Vagina (tissue), 2 donors: ENCODE measurements around the gene AUP1.

Experiments used
- POLR2A ChIP-seq, 2 donors: fragments of 450-650 bp; IDR thresholded peaks; one replicate each; pipeline ENCODE4 v1.6.1; 2017; ENCODE audit warnings: antibody characterized with exemption in 2 of 2, mild to moderate bottlenecking in 2 of 2, moderate library complexity in 2 of 2
- TF ChIP-seq, protein P1 (sequence below), 3 experiments: fragments of 450-650 bp in 2 of 3; fragments of 200-600 bp in 1 of 3; sonication (generic) in 1 of 3; IDR thresholded peaks; one replicate each; pipeline ENCODE4 v1.5.1; 2017 to 2019; ENCODE audit warnings: antibody characterized with exemption in 3 of 3, mild to moderate bottlenecking in 2 of 3, moderate library complexity in 2 of 3

DNA sequence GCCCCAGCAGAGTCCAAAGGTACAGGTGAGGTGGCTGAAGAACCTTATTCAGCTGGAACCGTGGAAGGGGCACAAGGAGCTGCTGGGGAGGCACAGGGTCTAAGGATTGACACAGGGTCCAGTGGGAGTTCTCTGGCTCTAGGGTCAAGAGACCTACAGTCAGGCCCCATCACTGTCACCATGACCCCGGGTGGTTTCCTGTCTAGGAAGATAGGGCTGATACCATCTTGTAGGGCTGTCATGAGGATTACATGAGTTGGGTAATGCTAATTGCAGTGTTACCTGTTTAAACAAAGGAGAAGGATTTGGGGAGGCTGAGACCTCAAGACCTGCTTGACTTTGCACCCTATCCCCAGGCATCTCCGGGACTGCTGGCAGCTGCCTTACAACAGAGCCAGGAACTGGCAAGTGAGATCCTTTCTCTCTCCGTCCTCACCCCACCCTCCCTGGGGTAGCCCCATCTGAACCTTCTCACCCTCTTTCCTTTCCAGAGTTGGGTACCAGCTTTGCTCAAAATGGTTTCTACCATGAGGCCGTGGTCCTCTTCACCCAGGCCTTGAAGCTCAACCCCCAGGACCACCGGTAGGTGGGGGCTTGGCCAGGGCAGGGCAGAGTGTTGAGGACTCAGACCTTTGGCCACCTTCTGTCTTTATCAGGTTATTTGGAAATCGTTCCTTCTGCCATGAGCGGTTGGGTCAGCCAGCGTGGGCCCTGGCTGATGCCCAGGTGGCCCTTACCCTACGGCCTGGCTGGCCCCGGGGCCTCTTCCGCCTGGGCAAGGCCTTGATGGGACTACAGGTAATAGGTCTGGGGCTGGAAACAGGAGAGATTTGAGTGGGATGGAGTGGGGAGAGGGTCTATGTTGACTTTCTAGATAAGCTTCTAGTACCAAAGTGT is 37.6 kb downstream of the AUP1 start:
- TF ChIP-seq, protein P1, sequence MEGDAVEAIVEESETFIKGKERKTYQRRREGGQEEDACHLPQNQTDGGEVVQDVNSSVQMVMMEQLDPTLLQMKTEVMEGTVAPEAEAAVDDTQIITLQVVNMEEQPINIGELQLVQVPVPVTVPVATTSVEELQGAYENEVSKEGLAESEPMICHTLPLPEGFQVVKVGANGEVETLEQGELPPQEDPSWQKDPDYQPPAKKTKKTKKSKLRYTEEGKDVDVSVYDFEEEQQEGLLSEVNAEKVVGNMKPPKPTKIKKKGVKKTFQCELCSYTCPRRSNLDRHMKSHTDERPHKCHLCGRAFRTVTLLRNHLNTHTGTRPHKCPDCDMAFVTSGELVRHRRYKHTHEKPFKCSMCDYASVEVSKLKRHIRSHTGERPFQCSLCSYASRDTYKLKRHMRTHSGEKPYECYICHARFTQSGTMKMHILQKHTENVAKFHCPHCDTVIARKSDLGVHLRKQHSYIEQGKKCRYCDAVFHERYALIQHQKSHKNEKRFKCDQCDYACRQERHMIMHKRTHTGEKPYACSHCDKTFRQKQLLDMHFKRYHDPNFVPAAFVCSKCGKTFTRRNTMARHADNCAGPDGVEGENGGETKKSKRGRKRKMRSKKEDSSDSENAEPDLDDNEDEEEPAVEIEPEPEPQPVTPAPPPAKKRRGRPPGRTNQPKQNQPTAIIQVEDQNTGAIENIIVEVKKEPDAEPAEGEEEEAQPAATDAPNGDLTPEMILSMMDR (IDR thresholded peaks at IDR 0.05): no peak
- no peak for TF ChIP-seq POLR2A (IDR thresholded peaks at IDR 0.05)
